H9 (cell line): ENCODE results near the gene TYW1. TPM values are rescaled to one million over a fixed set of nuclear protein-coding genes. Genes with fewer than 3 reads are reported as not detected.

Experiments
- DNase-seq: peaks from one replicate; pipeline ENCODE4 v3.0.0-alpha.2; 2017
- H2AFZ ChIP-seq: one replicate; pipeline ENCODE4 v1.6.1; 2013; ENCODE audit warnings: mild to moderate bottlenecking, low read length, control low read depth, moderate library complexity
- H2AK5ac ChIP-seq: 2 replicates; pipeline ENCODE4 v1.6.1; 2013; ENCODE audit warnings: low read length, control low read depth, mixed read lengths; ENCODE audit not compliant: insufficient read length
- H2BK120ac ChIP-seq: one replicate; pipeline ENCODE4 v1.6.1; 2013; ENCODE audit warnings: low read depth, mild to moderate bottlenecking, low read length, control low read depth, inconsistent platforms; ENCODE audit not compliant: poor library complexity, severe bottlenecking
- H2BK12ac ChIP-seq: 2 replicates; pipeline ENCODE4 v1.6.1; 2013; ENCODE audit warnings: low read length, control low read depth, mixed read lengths, low read depth; ENCODE audit not compliant: insufficient read length
- H2BK15ac ChIP-seq: 2 replicates; pipeline ENCODE4 v1.6.1; 2013; ENCODE audit warnings: low read depth, low read length, control low read depth
- H2BK20ac ChIP-seq: one replicate; pipeline ENCODE4 v1.6.1; 2013; ENCODE audit warnings: low read depth, mild to moderate bottlenecking, low read length, control low read depth, inconsistent platforms; ENCODE audit not compliant: poor library complexity, severe bottlenecking
- H2BK5ac ChIP-seq: 2 replicates; pipeline ENCODE4 v1.6.1; 2013; ENCODE audit warnings: low read length, control low read depth, mixed read lengths; ENCODE audit not compliant: insufficient read length
- H3K14ac ChIP-seq: 2 replicates; pipeline ENCODE4 v1.6.1; 2013; ENCODE audit warnings: low read length, control low read depth; ENCODE audit not compliant: insufficient read depth
- H3K18ac ChIP-seq: 2 replicates; pipeline ENCODE4 v1.6.1; 2013; ENCODE audit warnings: low read depth, mild to moderate bottlenecking, mixed read lengths, low read length, control low read depth; ENCODE audit not compliant: insufficient read length
- H3K23ac ChIP-seq: 2 replicates; pipeline ENCODE4 v1.6.1; 2013; ENCODE audit warnings: low read length, control low read depth, mixed read lengths, low read depth; ENCODE audit not compliant: insufficient read length
- H3K23me2 ChIP-seq: 2 replicates; pipeline ENCODE4 v1.6.1; 2013; ENCODE audit warnings: low read depth, mild to moderate bottlenecking, mixed read lengths, low read length, control low read depth; ENCODE audit not compliant: insufficient read length, poor library complexity, severe bottlenecking
- H3K27ac ChIP-seq: 2 replicates; pipeline ENCODE4 v1.5.1; 2013; ENCODE audit warnings: low read length, control low read depth, mixed read lengths, low read depth; ENCODE audit not compliant: insufficient read length
- H3K27me3 ChIP-seq: 2 replicates; pipeline ENCODE4 v1.6.1; 2013; ENCODE audit warnings: low read length, control low read depth, inconsistent platforms; ENCODE audit not compliant: insufficient read depth
- H3K4ac ChIP-seq: 2 replicates; pipeline ENCODE4 v1.6.1; 2013; ENCODE audit warnings: low read depth, mild to moderate bottlenecking, control low read depth, inconsistent platforms, low read length, moderate library complexity
- H3K4me1 ChIP-seq: 2 replicates; pipeline ENCODE4 v1.6.1; 2013; ENCODE audit warnings: low read length, control low read depth, inconsistent platforms; ENCODE audit not compliant: insufficient read depth
- H3K4me2 ChIP-seq: 2 replicates; pipeline ENCODE4 v1.6.1; 2013; ENCODE audit warnings: low read length, control low read depth, mixed read lengths; ENCODE audit not compliant: insufficient read length, insufficient read depth
- H3K56ac ChIP-seq: 2 replicates; pipeline ENCODE4 v1.6.1; 2013; ENCODE audit warnings: low read depth, mild to moderate bottlenecking, mixed read lengths, low read length, control low read depth; ENCODE audit not compliant: insufficient read length
- H3K79me1 ChIP-seq: 2 replicates; pipeline ENCODE4 v1.6.1; 2013; ENCODE audit warnings: low read depth, mild to moderate bottlenecking, moderate library complexity, low read length, control low read depth, inconsistent platforms; ENCODE audit not compliant: insufficient read depth, poor library complexity, severe bottlenecking
- H3K79me2 ChIP-seq: 2 replicates; pipeline ENCODE4 v1.6.1; 2013; ENCODE audit warnings: low read length, control low read depth, inconsistent platforms; ENCODE audit not compliant: insufficient read depth
- H3K9ac ChIP-seq: 2 replicates; pipeline ENCODE4 v1.6.1; 2013; ENCODE audit warnings: low read length, control low read depth, mixed read lengths; ENCODE audit not compliant: insufficient read length; ENCODE audit errors: extremely low read depth
- H3K9me3 ChIP-seq: one replicate; pipeline ENCODE4 v1.6.1; 2013; ENCODE audit warnings: low read depth, low read length, inconsistent platforms; ENCODE audit not compliant: control insufficient read depth
- H3T11ph ChIP-seq: one replicate; pipeline ENCODE4 v1.6.1; 2013; ENCODE audit warnings: mild to moderate bottlenecking, low read length, control low read depth, inconsistent platforms
- H4K20me1 ChIP-seq: one replicate; pipeline ENCODE4 v1.6.1; 2013; ENCODE audit not compliant: control insufficient read depth, insufficient read length, insufficient read depth
- H4K5ac ChIP-seq: 2 replicates; pipeline ENCODE4 v1.6.1; 2013; ENCODE audit warnings: low read depth, mild to moderate bottlenecking, mixed read lengths, low read length, control low read depth; ENCODE audit not compliant: insufficient read length
- H4K8ac ChIP-seq: replicated peaks from 2 replicates; pipeline ENCODE4 v1.6.1; 2013; ENCODE audit warnings: low read length, control low read depth, mixed read lengths, low read depth; ENCODE audit not compliant: insufficient read length
- H4K91ac ChIP-seq: 2 replicates; pipeline ENCODE4 v1.6.1; 2013; ENCODE audit warnings: low read depth, mild to moderate bottlenecking, moderate library complexity, mixed read lengths, low read length, control low read depth; ENCODE audit not compliant: insufficient read length
- H3K27ac Mint-ChIP-seq, 3 experiments: 2 replicates in 2 of 3; 3 replicates in 1 of 3; pipeline ENCODE4 v1.8.0; 2020 to 2021; ENCODE audit warnings: mixed read lengths in 3 of 3, mild to moderate bottlenecking in 1 of 3, moderate library complexity in 1 of 3
- H3K27me3 Mint-ChIP-seq: 2 replicates; pipeline ENCODE4 v1.8.0; 2021; ENCODE audit warnings: low read depth, mild to moderate bottlenecking, moderate library complexity, mixed read lengths
- H3K36me3 Mint-ChIP-seq, 3 experiments: 2 replicates in 2 of 3; 3 replicates in 1 of 3; pipeline ENCODE4 v1.8.0; 2020 to 2021; ENCODE audit warnings: low read depth in 3 of 3, mixed read lengths in 3 of 3; ENCODE audit not compliant: insufficient read depth in 1 of 3
- H3K4me1 Mint-ChIP-seq, 2 experiments: 2 replicates each; pipeline ENCODE4 v1.8.0; 2020; ENCODE audit warnings: mixed read lengths in 2 of 2
- H3K4me3 Mint-ChIP-seq, 2 experiments: 2 replicates in 1 of 2; 3 replicates in 1 of 2; pipeline ENCODE4 v1.8.0; 2020 to 2021; ENCODE audit warnings: mild to moderate bottlenecking in 2 of 2, mixed read lengths in 2 of 2, moderate library complexity in 1 of 2
- H3K9me3 Mint-ChIP-seq, 2 experiments: 2 replicates in 1 of 2; 3 replicates in 1 of 2; pipeline ENCODE4 v1.8.0; 2020; ENCODE audit warnings: mild to moderate bottlenecking in 2 of 2, mixed read lengths in 2 of 2, moderate library complexity in 1 of 2
- WGBS: extraction: QIAGEN DNeasy Blood & Tissue Kit; methylation state at CpG from one replicate; pipeline ENCODE4 v1.1.7; 2013; ENCODE audit warnings: missing lambda C conversion rate, low lambda C conversion rate, mixed read lengths; ENCODE audit not compliant: insufficient read length; ENCODE audit errors: extremely low coverage; 5-methylcytosine and 5-hydroxymethylcytosine counted together
- total RNA-seq: library from RNA; stranded (reverse); gene quantifications from 2 replicates; pipeline ENCODE4 v1.2.1, GENCODE V29; 2021
- TF ChIP-seq, protein P1 (sequence below): fragments of 200-600 bp; sonication (generic); conservative IDR thresholded peaks from 3 replicates; pipeline ENCODE4 v1.8.0; 2021; ENCODE audit warnings: antibody characterized with exemption, mild to moderate bottlenecking

Gene TYW1
- total RNA-seq, 1 experiment from 2014 or later = 22.3 TPM

DNA sequence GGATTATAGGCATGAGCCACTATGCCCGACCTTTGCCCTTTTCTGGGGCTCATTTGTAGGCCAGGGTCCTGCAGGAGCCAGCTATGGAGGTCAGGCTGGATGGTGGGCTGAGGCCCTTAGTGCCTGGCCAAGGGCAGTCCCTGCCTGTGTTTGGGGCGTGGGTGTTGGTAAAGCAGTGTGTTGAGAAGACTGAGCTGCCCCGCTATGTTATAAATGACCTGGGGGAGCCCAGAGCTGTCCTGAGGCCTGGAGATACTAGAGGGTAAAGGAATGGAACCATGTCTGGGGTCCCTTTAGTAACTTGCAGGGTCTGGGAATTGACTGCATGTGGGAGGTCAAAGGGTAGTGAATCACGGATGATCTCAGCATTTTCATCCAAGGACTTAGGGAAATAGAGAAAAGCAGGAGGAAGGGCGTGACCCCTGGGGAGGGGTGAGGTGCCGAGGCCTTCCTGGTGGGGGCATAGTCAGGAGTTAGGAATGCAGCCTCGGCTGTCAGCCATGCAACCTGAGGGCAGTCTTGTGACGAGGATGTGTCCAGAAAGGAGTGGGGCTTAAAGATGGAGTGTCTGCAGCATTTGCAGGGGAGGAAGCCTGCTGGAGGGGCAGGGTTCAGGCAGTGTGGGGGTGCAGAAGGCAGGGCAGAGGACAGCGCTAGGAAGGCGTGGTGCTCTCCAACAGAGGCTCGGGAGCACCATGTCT is 44.1 kb upstream of the TYW1 start:
- Histone ChIP-seq H2AFZ (no peak overlapping the region), H2BK20ac (no peak overlapping the region), H4K91ac (no peak overlapping the region), H3K18ac (no peak overlapping the region), H4K8ac (no peak overlapping the region), H3K56ac (no peak overlapping the region), H3K14ac (no peak overlapping the region), H3K23me2 (no peaks in the 10 kb centered on the region), H4K20me1 (no peaks in the 10 kb centered on the region), H3K23ac (no peak overlapping the region), H3K4me2 (no peak overlapping the region), H3K9ac (no peak overlapping the region), H2BK120ac (no peak overlapping the region), H3K79me1 (peaks cover 2% of the 10 kb centered on the region), H3K4me1 (no peaks in the 10 kb centered on the region), H2BK5ac (no peak overlapping the region), H3K79me2 (no peaks in the 10 kb centered on the region), H2BK12ac (no peak overlapping the region), H3K4ac (no peak overlapping the region), H3K9me3 (no peaks in the 10 kb centered on the region), H4K5ac (no peak overlapping the region), H3T11ph (no peak overlapping the region), H2BK15ac (no peak overlapping the region), H2AK5ac (no peak overlapping the region), H3K27me3 (no peaks in the 10 kb centered on the region), H3K27ac (no peak overlapping the region)
- Mint-ChIP-seq H3K27ac (peak overlapping the region; percentile 47 to 79 (median 72); a peak in 5 of 7 replicates), H3K36me3 (peaks cover 17 to 71% (median 68%) of the 10 kb centered on the region in 3 experiments; a peak in 6 of 7 replicates), H3K4me3 (no peak overlapping the region), H3K9me3 (no peaks in the 10 kb centered on the region), H3K27me3 (no peaks in the 10 kb centered on the region), H3K4me1 (0 out of 4 replicates have a peak, but pooled peaks cover 0 to 2% of the 10 kb centered on the region in 2 experiments)
- WGBS = no CpG with 5 or more reads among the region's 11 CpGs
- no peak for DNase-seq
- TF ChIP-seq, protein P1, sequence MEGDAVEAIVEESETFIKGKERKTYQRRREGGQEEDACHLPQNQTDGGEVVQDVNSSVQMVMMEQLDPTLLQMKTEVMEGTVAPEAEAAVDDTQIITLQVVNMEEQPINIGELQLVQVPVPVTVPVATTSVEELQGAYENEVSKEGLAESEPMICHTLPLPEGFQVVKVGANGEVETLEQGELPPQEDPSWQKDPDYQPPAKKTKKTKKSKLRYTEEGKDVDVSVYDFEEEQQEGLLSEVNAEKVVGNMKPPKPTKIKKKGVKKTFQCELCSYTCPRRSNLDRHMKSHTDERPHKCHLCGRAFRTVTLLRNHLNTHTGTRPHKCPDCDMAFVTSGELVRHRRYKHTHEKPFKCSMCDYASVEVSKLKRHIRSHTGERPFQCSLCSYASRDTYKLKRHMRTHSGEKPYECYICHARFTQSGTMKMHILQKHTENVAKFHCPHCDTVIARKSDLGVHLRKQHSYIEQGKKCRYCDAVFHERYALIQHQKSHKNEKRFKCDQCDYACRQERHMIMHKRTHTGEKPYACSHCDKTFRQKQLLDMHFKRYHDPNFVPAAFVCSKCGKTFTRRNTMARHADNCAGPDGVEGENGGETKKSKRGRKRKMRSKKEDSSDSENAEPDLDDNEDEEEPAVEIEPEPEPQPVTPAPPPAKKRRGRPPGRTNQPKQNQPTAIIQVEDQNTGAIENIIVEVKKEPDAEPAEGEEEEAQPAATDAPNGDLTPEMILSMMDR = no peak
